GM12891 (cell line): ENCODE data around the gene ZNF14.

Source experiments
- POLR2A ChIP-seq: IDR thresholded peaks from 2 replicates; pipeline ENCODE4 v1.6.1; 2011; ENCODE audit warnings: low read depth, low read length, control low read depth
- POLR2AphosphoS5 ChIP-seq: IDR thresholded peaks from 2 replicates; pipeline ENCODE4 v1.6.1; 2011; ENCODE audit warnings: low read depth, low read length, control low read depth
- SPI1 ChIP-seq: IDR thresholded peaks from 2 replicates; pipeline ENCODE4 v1.6.1; 2011; ENCODE audit warnings: low read depth, low read length, control low read depth
- TAF1 ChIP-seq: IDR thresholded peaks from 2 replicates; pipeline ENCODE4 v1.6.1; 2011; ENCODE audit warnings: low read depth, low read length, control low read depth

- TF ChIP-seq POLR2AphosphoS5 (no peak), TAF1 (no peak), POLR2A (no peak), SPI1 (no peak)
These were observed 18.2 kb upstream of the ZNF14 start for GRCh38 chr19:19750842-19751790.
